Measurements from ENCODE around the gene MNT. TPM values are rescaled to one million over a fixed set of nuclear protein-coding genes. Genes with fewer than 3 reads are reported as not detected.

Gene MNT
- total RNA-seq, 1 donor from 2014 or later: 2.8 TPM

DNA sequence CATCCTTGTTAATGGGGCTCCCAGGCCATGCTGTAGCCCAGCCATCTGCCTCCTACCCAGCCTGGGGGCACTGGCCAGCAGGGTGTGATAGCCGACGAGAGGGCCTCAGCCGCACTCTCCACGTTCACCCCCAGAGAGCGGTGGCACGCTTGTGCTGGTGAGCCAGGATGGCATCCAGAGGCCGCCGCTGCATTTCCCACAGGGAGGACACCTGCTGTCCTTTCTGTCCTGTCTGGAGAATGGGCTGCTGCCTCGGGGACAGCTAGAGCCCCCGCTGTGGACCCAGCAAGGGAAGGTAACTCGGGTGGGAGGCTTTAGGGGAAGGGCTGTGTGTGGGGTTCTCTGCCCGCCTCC, 36.1 kb downstream of the MNT start:
- DNase-seq (ENCODE audit: low read depth in 2 of 2): no peak

DNA sequence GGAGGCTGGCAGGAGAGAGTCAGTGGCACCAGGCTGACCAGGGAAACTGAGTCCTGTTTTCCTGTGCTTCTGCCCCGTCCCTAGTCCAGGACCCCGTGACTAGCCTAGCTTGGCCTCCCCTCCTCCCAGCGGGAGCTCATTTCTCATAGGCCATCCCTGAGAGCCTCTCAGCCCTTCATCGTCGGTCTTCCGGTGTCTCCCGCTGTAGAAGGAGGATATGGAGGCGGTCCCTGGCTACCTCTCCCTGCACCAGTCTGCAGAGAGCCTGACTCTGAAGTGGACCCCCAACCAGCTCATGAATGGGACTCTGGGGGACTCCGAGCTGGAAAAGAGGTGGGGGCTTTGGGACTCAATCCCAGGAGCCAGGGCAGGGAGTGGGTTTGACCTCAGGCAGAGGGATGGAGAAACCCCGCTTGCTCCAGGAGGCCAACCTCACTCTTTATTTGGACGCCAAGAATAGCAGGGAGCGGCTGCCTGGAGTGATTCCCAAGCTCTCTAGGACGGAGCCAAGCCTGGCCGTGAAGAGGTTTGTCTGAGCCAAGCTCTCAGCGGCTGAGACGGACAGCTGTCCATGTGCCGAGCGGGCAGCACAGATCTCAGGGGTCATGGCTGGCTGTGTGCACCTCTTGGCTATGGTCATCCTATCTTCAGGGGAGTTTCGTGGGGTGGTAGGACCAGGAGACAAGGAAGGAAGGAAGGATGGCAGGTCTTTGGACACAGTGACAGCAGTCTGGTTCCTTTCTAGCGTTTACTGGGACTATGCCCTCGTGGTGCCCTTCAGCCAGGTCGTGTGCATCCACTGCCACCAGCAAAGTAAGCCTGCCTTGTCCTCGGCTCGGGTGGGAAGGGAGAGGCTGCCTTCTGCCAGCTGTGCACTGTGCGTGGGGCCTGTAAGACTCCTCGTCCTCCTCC, 36.8 kb downstream of the MNT start:
- DNase-seq (ENCODE audit: low read depth in 2 of 2): no peak

DNA sequence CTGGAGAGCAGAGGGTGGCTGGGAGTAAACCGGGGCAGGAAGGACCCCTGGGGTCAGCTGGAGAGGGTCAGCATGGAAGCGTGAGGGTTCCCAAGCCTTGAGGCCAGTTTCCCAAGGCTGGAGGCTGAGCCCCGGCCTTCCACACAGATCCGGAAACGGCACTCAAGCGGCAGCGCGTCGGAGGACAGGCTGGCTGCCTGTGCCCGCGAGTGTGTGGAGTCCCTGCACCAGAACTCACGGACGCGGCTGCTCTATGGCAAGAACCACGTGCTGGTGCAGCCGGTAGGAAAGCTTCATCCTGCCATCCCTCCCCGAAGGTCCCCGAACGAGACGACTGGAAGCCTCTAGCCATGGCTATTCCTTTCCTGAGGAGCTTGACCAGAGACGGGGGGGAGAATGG, 37.5 kb downstream of the MNT start:
- DNase-seq (ENCODE audit: low read depth in 2 of 2): no peak

DNA sequence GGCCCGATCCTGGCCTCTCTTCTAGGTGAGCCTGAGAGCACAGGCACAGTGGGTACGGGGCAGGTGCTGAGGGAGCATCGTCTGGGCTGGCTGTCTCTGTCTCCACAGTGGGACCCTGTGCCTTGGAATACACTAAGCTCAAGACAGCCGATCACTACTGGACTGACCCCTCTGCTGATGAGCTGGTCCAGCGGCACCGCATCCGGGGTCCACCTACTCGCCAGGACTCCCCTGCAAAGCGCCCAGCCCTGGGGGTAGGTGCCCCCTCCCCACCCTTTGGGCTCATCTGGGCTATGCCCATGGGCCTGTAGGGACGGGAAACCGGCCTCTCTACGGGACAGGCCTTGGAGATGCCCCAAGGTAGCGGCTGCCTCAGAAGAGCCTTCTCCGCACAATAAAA, 38.0 kb downstream of the MNT start:
- DNase-seq (ENCODE audit: low read depth in 2 of 2): no peak

DNA sequence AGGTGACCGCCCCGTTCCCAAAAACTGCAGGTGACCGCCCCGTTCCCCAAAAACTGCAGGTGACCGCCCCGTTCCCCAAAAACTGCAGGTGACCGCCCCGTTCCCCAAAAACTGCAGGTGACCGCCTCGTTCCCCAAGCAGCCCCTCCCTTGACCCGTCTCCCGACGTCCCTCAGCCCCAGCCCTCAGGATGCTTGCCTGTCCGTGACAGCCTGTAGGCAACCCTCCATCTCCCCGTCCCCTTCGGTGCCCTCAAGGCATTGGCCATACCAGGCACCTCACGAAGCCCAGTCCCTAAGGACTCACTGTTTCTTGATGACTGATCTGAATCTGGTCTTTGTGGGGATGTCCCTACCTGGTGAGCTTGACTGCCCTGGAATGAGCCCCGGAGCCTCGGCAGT, 38.4 kb downstream of the MNT start:
- no peak for DNase-seq (ENCODE audit: low read depth in 2 of 2)

DNA sequence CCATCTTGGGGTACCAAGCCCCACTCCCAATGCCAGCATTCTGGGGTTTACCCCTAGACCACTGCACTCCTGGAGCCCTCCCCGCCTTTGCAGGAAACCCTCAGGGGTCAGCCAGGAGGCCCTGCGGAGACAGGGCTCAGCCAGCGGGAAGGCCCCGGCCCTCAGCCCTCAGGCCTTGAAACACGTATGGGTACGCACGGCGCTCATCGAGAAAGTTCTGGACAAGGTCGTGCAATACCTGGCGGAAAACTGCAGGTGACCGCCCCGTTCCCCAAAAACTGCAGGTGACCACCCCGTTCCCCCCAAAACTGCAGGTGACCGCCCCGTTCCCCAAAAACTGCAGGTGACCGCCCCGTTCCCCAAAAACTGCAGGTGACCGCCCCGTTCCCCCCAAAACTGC, 38.8 kb downstream of the MNT start:
- no peak for DNase-seq (ENCODE audit: low read depth in 2 of 2)

DNA sequence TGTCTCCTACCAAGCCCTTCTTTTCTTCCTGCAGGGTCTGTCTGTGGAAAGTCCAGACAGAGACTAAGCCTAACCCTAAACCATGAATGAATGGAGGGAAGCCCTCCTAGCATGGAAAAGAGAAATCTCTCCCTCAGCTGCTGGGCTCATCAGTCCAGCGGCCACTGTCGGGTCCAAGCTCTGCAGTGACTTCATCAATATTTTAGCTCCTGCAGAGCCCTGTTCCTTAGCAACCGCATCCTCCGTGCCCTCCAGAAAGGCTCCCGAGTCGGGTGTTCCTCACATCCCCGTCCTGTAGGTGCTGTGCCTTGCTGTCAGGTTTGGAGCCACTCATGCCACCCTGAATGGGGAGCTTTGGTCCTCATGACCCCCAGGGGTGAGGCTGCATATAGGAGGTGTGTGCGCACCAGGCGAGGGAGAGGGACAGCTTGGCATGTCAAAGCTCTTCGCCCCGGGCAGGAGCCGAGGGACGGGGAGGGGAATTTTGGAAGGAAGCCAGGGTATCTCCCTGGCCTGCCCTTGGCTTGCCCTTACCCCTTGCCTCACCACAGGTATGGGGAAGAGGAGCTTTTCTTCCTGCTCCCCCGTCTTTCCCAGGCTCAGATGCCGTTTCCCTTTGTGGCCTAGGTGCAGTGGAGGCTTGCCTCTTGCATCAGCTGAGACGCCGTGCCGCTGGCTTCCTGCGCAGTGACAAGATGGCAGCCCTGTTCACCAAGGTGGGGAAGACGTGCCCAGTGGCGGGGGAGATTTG, 39.7 kb downstream of the MNT start:
- no peak for DNase-seq (ENCODE audit: low read depth in 2 of 2)

DNA sequence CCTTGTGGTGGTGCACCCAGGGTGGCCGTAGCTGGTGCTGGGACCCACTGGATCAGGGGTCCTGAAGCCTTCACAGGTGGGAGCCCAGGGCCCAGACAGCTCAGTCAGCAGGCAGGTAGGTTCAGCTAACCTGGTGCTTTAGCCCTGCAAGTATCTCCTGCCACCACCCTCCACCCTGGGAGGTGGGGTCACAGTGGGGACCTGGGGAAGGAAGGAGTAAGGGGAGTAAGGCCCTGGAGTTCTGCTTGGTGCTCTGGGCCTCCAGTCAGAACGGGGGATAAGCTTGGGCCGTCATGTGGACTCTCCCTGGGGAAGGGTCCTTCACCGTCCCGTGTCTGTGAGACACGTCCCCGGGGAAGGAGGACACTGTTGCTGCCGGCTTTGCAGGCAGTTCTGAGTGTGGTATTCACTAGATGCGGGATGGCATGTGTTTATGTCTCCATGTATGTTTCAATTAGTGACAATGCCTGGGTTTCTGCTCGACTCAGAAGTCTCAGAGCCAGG, 42.9 kb downstream of the MNT start:
- no peak for DNase-seq (ENCODE audit: low read depth in 2 of 2)

DNA sequence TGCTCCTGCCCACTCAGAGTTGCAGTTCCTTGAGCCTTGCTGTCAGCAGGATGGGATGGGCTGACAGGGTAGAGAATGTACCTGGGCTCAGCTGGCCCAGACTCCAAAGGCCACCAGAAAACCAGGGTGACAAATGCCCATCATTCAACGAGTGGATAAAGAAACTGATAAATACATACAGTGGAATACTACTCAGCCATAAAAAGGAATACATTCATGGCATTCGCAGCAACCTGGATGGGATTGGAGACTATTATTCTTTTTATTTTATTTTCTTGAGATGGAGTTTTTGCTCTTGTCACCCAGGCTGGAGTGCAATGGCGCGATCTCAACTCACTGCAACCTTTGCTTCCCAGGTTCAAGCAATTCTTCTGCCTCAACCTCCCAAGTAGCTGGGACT, 43.6 kb downstream of the MNT start:
- DNase-seq (ENCODE audit: low read depth in 2 of 2): no peak

DNA sequence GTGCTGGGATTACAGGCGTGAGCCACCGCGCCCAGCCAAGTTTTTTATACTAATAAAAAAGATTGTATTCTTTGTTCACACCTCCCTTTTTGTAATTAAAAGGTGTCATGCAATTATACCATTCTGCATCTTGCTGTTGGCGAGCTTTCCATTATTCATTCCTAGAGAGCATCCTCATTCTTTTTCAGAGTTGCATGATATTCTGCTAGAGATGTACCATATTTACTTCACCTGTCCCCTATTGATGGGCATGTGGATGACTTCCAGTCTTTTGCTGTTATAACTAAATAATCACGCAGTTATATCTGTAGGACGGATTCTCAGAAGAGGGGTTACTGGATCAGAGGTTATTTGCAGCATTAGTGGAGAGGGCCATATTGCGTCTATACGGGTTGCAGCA, 46.5 kb downstream of the MNT start:
- no peak for DNase-seq (ENCODE audit: low read depth in 2 of 2)

DNA sequence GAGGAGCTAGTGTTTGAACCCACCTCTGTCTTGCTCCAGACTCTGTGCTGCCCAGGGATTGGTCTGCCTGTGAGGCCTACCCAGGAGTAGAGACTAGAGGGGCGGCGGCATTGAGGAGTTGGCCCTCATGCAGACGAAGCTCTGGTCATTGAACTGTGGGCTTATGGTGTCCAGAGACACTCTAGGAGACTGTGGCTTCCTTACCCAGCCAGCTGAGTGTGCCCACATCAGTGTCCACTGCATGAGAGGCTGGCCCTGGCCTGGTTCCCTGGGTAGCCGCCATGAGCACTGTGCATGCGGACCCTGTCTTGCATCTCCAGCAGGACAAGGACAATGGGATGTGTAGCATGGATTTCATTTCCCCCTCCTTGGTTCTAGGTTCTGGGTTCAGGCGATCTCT, 49.6 kb downstream of the MNT start:
- DNase-seq (ENCODE audit: low read depth in 2 of 2): no peak

DNA sequence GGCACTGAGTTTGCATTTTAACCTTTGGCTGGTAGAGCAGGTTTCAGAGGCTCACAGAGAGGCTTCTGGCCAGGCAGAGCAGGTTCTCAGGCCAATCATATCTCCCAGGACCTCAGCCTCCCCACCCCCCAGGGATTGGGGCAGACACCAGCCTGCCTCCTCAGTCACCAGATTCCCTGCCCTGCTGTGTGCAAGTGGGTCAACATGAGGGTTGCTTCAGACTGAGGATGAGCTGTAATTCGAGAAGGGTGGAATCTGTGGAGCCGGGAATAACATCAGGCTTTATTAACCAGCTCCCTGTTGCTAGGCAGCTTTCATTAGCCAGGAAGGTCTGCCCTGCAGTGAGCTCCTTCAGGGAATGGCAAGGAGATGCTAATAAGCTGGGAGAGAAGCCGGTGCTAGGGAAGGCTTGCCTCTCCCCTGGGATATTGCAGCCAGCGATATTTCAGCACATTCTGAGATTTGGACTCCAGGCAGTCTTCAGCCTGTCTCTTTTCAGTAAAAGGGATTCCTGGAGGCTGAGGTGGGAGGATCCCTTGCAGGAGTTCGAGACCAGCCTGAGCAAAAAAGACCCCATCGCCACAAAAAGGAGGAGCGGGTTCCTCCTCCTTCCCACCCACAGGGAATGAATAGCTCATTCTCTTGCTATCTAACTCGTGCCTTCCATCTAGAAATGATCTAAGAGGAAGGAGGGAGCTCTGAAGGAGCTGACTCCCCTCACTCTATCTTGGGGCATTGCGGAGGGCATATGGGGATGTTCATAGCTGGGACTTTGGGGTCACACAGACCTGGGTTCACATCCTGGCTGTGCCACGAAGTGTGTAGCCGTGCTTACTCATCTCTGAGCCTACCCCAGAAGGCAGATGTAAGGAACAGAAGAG, 52.8 kb downstream of the MNT start:
- no peak for DNase-seq (ENCODE audit: low read depth in 2 of 2)

DNA sequence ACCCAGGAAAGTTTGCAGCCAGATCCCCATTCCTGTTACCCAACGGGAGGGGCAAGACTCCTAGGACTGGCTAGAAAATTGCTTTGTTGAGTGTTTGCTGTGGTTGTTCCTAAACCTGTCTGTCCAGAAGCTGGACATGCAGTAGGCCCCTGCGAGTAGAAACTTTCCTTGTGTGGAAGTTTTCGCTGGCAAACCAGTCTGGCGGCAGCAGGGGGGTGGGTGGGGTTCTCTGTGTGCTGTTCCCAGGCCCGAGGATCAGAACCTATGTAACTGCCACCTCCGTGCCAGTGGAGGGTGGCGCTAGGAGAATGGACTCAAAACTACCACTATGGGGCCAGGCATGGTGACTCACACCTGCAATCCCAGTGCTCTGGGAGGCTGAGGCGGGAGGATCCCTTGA, 54.4 kb downstream of the MNT start:
- no peak for DNase-seq (ENCODE audit: low read depth in 2 of 2)

DNA sequence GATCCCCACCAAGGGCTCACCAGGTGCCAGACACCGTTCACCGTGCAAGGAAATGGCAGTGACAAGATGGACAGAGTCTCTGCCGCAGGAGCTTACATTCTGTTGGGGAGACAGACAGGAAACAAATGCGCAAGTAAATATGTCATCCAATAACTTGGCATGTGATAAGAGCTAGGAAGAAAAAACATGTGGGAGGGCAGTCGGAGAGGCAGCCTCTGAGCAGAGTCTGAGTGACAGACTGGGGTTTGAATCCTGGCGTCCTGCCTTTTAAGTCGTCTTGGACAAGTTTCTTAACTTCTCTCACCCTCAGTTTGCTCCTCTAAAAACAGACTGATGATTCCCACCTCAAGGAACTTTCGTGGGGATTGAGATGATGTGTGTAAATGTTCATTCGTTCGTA, 56.3 kb downstream of the MNT start:
- no peak for DNase-seq (ENCODE audit: low read depth in 2 of 2)

DNA sequence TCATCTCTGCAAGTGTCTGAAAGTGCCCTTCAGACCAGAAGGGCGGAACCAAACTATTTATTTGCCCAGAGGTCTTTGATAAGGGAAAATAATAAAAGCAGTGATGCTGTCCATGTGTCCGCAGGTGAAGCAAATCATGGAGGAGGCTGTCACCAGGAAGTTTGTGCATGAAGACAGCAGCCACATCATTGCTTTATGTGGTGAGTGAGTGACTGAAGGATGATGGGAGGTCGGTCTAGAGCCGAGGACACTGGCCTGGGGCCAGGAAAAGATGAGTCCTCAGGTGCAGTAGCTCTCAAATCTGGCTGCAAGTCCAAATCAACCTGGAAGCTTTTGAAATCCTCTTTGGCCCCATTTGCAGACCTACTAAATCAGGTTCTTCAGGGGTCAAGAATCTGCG, 57.4 kb downstream of the MNT start:
- peak in 1 of 2 donors; percentile 65 for DNase-seq (ENCODE audit: low read depth in 2 of 2)

DNA sequence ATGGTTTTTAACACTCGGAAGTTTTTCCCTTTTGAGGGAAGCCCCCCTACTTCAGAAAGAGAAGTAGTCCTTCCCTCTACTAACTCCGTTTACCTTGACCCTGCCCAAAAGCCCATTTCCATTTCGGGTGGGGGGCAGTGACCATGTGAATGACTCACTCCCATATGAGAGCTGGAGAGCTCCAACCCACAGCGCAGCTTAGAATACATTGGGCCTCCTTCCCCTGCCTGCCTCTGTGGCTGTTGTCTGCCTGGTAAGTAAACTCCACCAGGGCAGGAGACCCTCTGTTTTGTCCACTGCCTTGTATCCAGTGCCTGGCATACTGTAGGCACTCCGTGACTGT, 62.6 kb downstream of the MNT start:
- DNase-seq (ENCODE audit: low read depth in 2 of 2): peak in 1 of 2 donors; percentile 19

DNA sequence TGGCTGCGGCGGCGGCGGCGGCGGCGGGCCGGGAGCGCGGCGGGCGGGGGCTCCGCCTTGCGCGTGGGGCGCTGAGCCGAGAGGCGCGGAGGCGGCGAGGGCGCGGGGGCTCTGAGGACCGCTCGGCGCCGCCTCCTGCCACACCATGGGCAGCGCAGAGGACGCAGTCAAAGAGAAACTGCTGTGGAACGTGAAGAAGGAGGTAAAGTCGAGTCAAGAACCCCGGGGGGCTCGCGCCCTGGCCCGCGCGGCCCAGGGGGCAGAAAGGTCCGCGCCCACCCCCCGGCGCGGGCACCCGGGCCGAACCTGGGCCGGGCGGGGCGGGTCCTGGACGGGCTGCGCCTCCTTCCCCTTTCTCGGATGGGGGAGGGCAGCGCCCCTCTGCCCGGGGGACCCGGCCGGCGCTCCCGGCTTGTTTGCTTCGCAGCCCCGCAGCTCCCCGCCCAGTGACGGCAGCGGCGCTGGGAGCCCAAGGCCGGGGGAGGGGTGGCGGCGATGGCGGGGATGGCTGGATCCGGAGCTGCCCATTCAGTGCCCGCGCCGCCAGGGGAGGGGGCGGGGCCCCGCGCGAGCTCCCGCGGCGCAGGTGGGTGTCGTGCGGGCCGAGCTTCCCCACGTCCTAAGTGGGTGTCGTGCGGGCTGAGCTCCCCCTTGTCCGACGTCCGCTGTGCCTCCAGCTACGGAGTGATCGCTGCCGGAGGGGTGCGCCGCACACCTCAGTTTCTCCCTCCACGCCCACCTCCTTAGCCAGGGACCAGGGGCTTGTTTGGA, 63.1 kb downstream of the MNT start:
- DNase-seq (ENCODE audit: low read depth in 2 of 2): peak; percentile 66 to 71

DNA sequence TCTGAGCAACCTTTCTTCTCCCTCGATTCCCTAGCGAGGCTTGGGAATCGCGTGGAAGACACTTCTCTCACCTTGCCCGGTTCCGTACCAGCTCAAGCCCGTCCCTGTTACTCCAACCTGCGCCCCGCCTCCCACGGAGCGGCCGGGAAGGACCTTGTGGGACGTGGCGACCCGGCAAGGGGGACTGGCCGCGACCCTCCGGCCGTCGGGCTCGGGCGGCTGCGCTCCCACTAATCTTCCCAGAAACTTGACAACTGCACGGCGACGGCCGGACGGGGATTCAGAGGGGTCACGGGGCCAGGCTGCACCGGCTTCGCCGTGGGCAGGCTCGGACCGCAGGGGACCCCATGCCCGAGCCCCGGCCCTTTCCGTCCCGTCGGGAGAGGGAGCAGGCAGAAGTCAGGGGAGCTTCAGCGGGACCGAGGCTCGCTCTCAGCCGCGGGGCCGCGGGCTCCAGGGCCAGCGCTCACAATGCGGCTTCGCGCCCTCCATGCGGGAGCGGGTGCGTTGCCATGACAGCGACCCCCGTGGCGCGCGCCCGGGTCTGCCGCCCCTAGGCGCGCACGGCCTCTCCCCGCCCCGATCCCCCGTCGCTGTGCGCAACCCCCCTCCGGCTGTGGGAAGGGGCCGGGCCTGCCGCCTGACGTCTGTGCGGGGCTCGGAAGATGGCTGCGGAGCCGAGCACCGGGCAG, 63.9 kb downstream of the MNT start, which contains the start of gene SGSM2:
Gene SGSM2 (plus strand): TSS at position 650 of the 692 bp plus-strand sequence. CDS start 188 bp downstream, outside the sequence.
- DNase-seq (ENCODE audit: low read depth in 2 of 2): peak; percentile 60 to 77

DNA sequence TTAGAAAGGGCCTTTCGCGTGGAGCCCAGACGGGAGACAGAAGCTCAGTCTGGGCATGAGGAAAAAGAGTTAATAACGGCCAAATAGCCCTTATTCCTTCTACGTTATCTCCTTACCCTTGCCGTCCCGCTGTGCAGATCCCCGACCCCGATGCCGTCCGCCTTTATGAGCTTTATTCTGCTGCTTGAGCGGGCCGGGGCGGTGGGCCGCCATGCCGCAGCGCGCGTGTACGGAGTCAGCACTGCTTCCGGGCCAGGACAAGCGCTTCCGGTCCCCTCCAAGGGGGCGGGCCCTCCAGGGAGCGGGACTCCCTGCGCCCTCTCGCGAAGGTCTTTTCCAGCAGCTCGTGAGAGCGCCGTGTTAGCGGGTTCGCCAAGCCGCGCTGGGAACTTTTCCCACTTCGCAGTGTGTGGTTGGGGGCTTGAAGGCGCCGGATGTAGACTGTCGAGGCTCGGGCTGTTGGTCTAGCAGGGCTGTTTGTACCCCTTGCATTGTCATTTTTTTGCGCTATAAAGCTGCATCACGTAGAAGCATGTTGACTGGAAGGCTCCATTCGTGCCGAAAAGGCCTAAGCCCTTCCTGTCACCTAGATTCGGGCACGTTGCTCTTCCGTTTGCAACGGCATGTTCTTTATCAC, 64.5 kb downstream of the MNT start, which contains the start of gene TSR1:
Gene TSR1 (minus strand): TSS at position 243 of the 637 bp plus-strand sequence. CDS start 30 bp downstream, at position 213.
- peak; percentile 92 to 94 for DNase-seq (ENCODE audit: low read depth in 2 of 2)

Measured in lung microvascular endothelial cell (primary cell).